Activated T-cell treated with anti-CD3 and anti-CD28 coated beads, Interleukin-2, amount 50 U/mL, for 72 hours (primary cell): ENCODE data around the gene WNT9B. TPM values are rescaled to one million over a fixed set of nuclear protein-coding genes. Genes with fewer than 3 reads are reported as not detected.
"Not testable (repeated sequence)": the region's sequence is repeated elsewhere in the genome, so short reads cannot be mapped to it uniquely, and the experiment has no call there.

Experiments
- ATAC-seq, 2 donors: fragments of 150-1000 bp; cut with Tn5 transposase; replicated peaks in 1 of 2; 2 replicates each; pipeline ENCODE4 v1.10.0; 2021; ENCODE audit warnings: moderate library complexity in 2 of 2, mild to moderate bottlenecking in 1 of 2
- DNase-seq, 2 donors: peaks; one replicate each; pipeline ENCODE4 v3.0.0; 2021 to 2022; ENCODE audit warnings: mixed read lengths in 1 of 2
- H3K27ac Mint-ChIP-seq: one replicate; pipeline ENCODE4 v1.8.0; 2022; ENCODE audit warnings: mild to moderate bottlenecking, moderate library complexity, mixed read lengths
- H3K27me3 Mint-ChIP-seq: one replicate; pipeline ENCODE4 v1.8.0; 2022; ENCODE audit warnings: low read depth, mixed read lengths
- H3K36me3 Mint-ChIP-seq, 2 donors: one replicate each; pipeline ENCODE4 v1.8.0; 2022; ENCODE audit warnings: mixed read lengths in 2 of 2, mild to moderate bottlenecking in 1 of 2; ENCODE audit not compliant: insufficient read depth in 2 of 2
- H3K4me1 Mint-ChIP-seq: one replicate; pipeline ENCODE4 v1.8.0; 2022; ENCODE audit warnings: low read depth, mixed read lengths
- H3K4me3 Mint-ChIP-seq, 2 donors: one replicate each; pipeline ENCODE4 v1.8.0; 2022; ENCODE audit warnings: mild to moderate bottlenecking in 2 of 2, mixed read lengths in 2 of 2, moderate library complexity in 2 of 2
- H3K9me3 Mint-ChIP-seq, 2 donors: one replicate each; pipeline ENCODE4 v1.8.0; 2022; ENCODE audit warnings: mixed read lengths in 2 of 2
- total RNA-seq, 2 donors: library from RNA; stranded (reverse); gene quantifications; one replicate each; pipeline ENCODE4 v1.2.3, GENCODE V29; 2022

The WNT9B gene
- total RNA-seq, 2 donors from 2014 or later, result not detected

GRCh38 chr17:46898364-46898763 is 47.0 kb downstream of the WNT9B start:
- Mint-ChIP-seq H3K36me3 (no peaks in the 10 kb centered on the region), H3K4me3 (no peak overlapping the region), H3K27ac (no peak overlapping the region), H3K9me3 (no peaks in the 10 kb centered on the region), H3K27me3 (peaks cover 2% of the 10 kb centered on the region), H3K4me1 (no peaks in the 10 kb centered on the region)
- DNase-seq, result no peak
- no peak for ATAC-seq

GRCh38 chr17:46898860-46899259 is 47.5 kb downstream of the WNT9B start:
- ATAC-seq (no peak), DNase-seq (no peak)
- Mint-ChIP-seq H3K9me3 (no peaks in the 10 kb centered on the region), H3K36me3 (no peaks in the 10 kb centered on the region), H3K4me1 (no peaks in the 10 kb centered on the region), H3K27ac (no peak overlapping the region), H3K27me3 (no peaks in the 10 kb centered on the region), H3K4me3 (no peak overlapping the region)

- Mint-ChIP-seq H3K4me1 (no peaks in the 10 kb centered on the region), H3K9me3 (peaks cover 0 to 2% of the 10 kb centered on the region in 2 donors), H3K4me3 (no peak overlapping the region), H3K27me3 (no peaks in the 10 kb centered on the region), H3K36me3 (no peaks in the 10 kb centered on the region), H3K27ac (no peak overlapping the region)
- ATAC-seq, result no peak
- no peak for DNase-seq
Observed at GRCh38 chr17:46901291-46901690, 49.9 kb downstream of the WNT9B start.

- Mint-ChIP-seq H3K36me3 (no peaks in the 10 kb centered on the region), H3K27ac (no peak overlapping the region), H3K9me3 (peaks cover 0 to 2% of the 10 kb centered on the region in 2 donors), H3K4me3 (no peak overlapping the region), H3K4me1 (no peaks in the 10 kb centered on the region), H3K27me3 (no peaks in the 10 kb centered on the region)
- DNase-seq (no peak), ATAC-seq (no peak)
Observed at GRCh38 chr17:46903762-46904672, 52.6 kb downstream of the WNT9B start.

- no peak for DNase-seq
- Mint-ChIP-seq H3K4me3 (no peak overlapping the region), H3K36me3 (no peaks in the 10 kb centered on the region), H3K27ac (no peak overlapping the region), H3K4me1 (no peaks in the 10 kb centered on the region), H3K9me3 (peaks cover 0 to 2% of the 10 kb centered on the region in 2 donors), H3K27me3 (no peaks in the 10 kb centered on the region)
- ATAC-seq, result no peak
Observed at GRCh38 chr17:46908068-46908737, 56.8 kb downstream of the WNT9B start.

GRCh38 chr17:46910179-46910927 is 59.0 kb downstream of the WNT9B start:
- no peaks in the 10 kb centered on the region for H3K4me1 Mint-ChIP-seq
- no peak for DNase-seq
- H3K27me3 Mint-ChIP-seq, result no peaks in the 10 kb centered on the region
- no peak overlapping the region for H3K4me3 Mint-ChIP-seq
- H3K36me3 Mint-ChIP-seq, result no peaks in the 10 kb centered on the region
- H3K27ac Mint-ChIP-seq, result no peak overlapping the region
- no peak for ATAC-seq
- H3K9me3 Mint-ChIP-seq, result no peaks in the 10 kb centered on the region

- Mint-ChIP-seq H3K27me3 (no peaks in the 10 kb centered on the region), H3K4me3 (no peak overlapping the region), H3K27ac (no peak overlapping the region), H3K4me1 (no peaks in the 10 kb centered on the region), H3K9me3 (no peaks in the 10 kb centered on the region), H3K36me3 (no peaks in the 10 kb centered on the region)
- ATAC-seq (no peak), DNase-seq (no peak)
Observed at GRCh38 chr17:46911311-46911710, 59.9 kb downstream of the WNT9B start.

- Mint-ChIP-seq H3K4me1 (no peaks in the 10 kb centered on the region), H3K4me3 (no peak overlapping the region), H3K27me3 (no peaks in the 10 kb centered on the region), H3K27ac (no peak overlapping the region), H3K36me3 (peaks cover 0 to 1% of the 10 kb centered on the region in 2 donors), H3K9me3 (no peaks in the 10 kb centered on the region)
- no peak for ATAC-seq
- DNase-seq, result no peak
Observed at GRCh38 chr17:46915596-46915995, 64.2 kb downstream of the WNT9B start.

- H3K4me1 Mint-ChIP-seq, result no peaks in the 10 kb centered on the region
- no peak overlapping the region for H3K4me3 Mint-ChIP-seq
- H3K36me3 Mint-ChIP-seq, result peaks cover 0 to 1% of the 10 kb centered on the region in 2 donors
- no peak overlapping the region for H3K27ac Mint-ChIP-seq
- no peaks in the 10 kb centered on the region for H3K27me3 Mint-ChIP-seq
- DNase-seq (no peak), ATAC-seq (no peak)
- no peaks in the 10 kb centered on the region for H3K9me3 Mint-ChIP-seq
Observed at GRCh38 chr17:46916211-46916610, 64.8 kb downstream of the WNT9B start.

GRCh38 chr17:46916623-46917022 is 65.2 kb downstream of the WNT9B start:
- Mint-ChIP-seq H3K4me3 (no peak overlapping the region), H3K9me3 (no peaks in the 10 kb centered on the region), H3K27me3 (no peaks in the 10 kb centered on the region), H3K27ac (no peak overlapping the region), H3K36me3 (peaks cover 0 to 1% of the 10 kb centered on the region in 2 donors), H3K4me1 (no peaks in the 10 kb centered on the region)
- DNase-seq, result no peak
- no peak for ATAC-seq

GRCh38 chr17:46917041-46917440 is 65.7 kb downstream of the WNT9B start:
- no peak overlapping the region for H3K4me3 Mint-ChIP-seq
- no peak overlapping the region for H3K27ac Mint-ChIP-seq
- H3K4me1 Mint-ChIP-seq, result no peaks in the 10 kb centered on the region
- no peaks in the 10 kb centered on the region for H3K27me3 Mint-ChIP-seq
- peaks cover 0 to 1% of the 10 kb centered on the region in 2 donors for H3K36me3 Mint-ChIP-seq
- DNase-seq (no peak), ATAC-seq (no peak)
- H3K9me3 Mint-ChIP-seq, result no peaks in the 10 kb centered on the region

- no peak for ATAC-seq
- H3K27me3 Mint-ChIP-seq, result no peaks in the 10 kb centered on the region
- H3K27ac Mint-ChIP-seq, result no peak overlapping the region
- DNase-seq, result no peak
- peaks cover 0 to 1% of the 10 kb centered on the region in 2 donors for H3K36me3 Mint-ChIP-seq
- H3K9me3 Mint-ChIP-seq, result no peaks in the 10 kb centered on the region
- no peak overlapping the region for H3K4me3 Mint-ChIP-seq
- no peaks in the 10 kb centered on the region for H3K4me1 Mint-ChIP-seq
Observed at GRCh38 chr17:46917516-46917915, 66.1 kb downstream of the WNT9B start.

- not testable (repeated sequence) for H3K9me3 Mint-ChIP-seq, ATAC-seq, H3K27me3 Mint-ChIP-seq, H3K27ac Mint-ChIP-seq, H3K36me3 Mint-ChIP-seq, DNase-seq
- H3K4me3 Mint-ChIP-seq, result peak overlapping the region; percentile 75 to 90
- peaks cover 34% of the 10 kb centered on the region for H3K4me1 Mint-ChIP-seq
Observed at GRCh38 chr17:46921962-46922361, 70.6 kb downstream of the WNT9B start.
